ENCODE measurements around the gene CDKL5. TPM values are rescaled to one million over a fixed set of nuclear protein-coding genes. Genes with fewer than 3 reads are reported as not detected.

Gene CDKL5
- total and polyA plus RNA-seq, 2 donors from 2014 or later = 2.0 to 18.0 TPM

- Histone ChIP-seq H3K4me1 (ENCODE audit: control insufficient read depth in 2 of 3, insufficient read depth in 2 of 3, low read depth in 1 of 3, low read length in 3 of 3) (no peaks in the 10 kb centered on the region), H3K9me3 (ENCODE audit: control insufficient read depth in 2 of 3, insufficient read depth in 1 of 3, low read length in 3 of 3) (no peaks in the 10 kb centered on the region), H3K27ac (ENCODE audit: low read depth in 2 of 2, low read length in 2 of 2) (no peak overlapping the region), H3K27me3 (ENCODE audit: control insufficient read depth, insufficient read depth, low read length) (no peaks in the 10 kb centered on the region), H3K36me3 (ENCODE audit: control insufficient read depth in 2 of 3, insufficient read depth in 3 of 3, low read length in 3 of 3) (no peaks in the 10 kb centered on the region), H3K4me3 (ENCODE audit: low read length in 3 of 3) (no peak overlapping the region), H3K9ac (ENCODE audit: low read length in 3 of 3) (no peak overlapping the region)
- DNase-seq (peak in 4 of 5 donors; percentile 41 to 67 (median 48)), FAIRE-seq (peak; percentile 99)
- intact Hi-C loops (cut with DNase I) = loop anchor here (10.0 kb wide), 1 partner anchor 934 kb away; no protein-coding TSS in a partner anchor
- peak; percentile 58 for TF ChIP-seq CTCF (IDR thresholded peaks at IDR 0.05; ENCODE audit: borderline replicate concordance, extremely low read depth, insufficient read depth)
Measured at GRCh38 chrX:18390941-18391538, 34.4 kb upstream of the CDKL5 start.

GRCh38 chrX:18394477-18394876 lies 30.9 kb upstream of the CDKL5 start:
- no peak overlapping the region for H3K9ac ChIP-seq (ENCODE audit: low read length in 3 of 3)
- H3K27me3 ChIP-seq (ENCODE audit: control insufficient read depth, insufficient read depth, low read length) = no peaks in the 10 kb centered on the region
- no peaks in the 10 kb centered on the region for H3K9me3 ChIP-seq (ENCODE audit: control insufficient read depth in 2 of 3, insufficient read depth in 1 of 3, low read length in 3 of 3)
- no peak overlapping the region for H3K4me3 ChIP-seq (ENCODE audit: low read length in 3 of 3)
- FAIRE-seq = no peak
- H3K27ac ChIP-seq (ENCODE audit: low read depth in 2 of 2, low read length in 2 of 2) = no peak overlapping the region
- H3K36me3 ChIP-seq (ENCODE audit: control insufficient read depth in 2 of 3, insufficient read depth in 3 of 3, low read length in 3 of 3) = no peaks in the 10 kb centered on the region
- intact Hi-C loops (cut with DNase I) = loop anchor here (10.0 kb wide), 1 partner anchor 930 kb away; no protein-coding TSS in a partner anchor
- H3K4me1 ChIP-seq (ENCODE audit: control insufficient read depth in 2 of 3, insufficient read depth in 2 of 3, low read depth in 1 of 3, low read length in 3 of 3) = no peaks in the 10 kb centered on the region
- no peak for DNase-seq
- no peak for TF ChIP-seq CTCF (IDR thresholded peaks at IDR 0.05; ENCODE audit: borderline replicate concordance, extremely low read depth, insufficient read depth)

- no peak overlapping the region for H3K9ac ChIP-seq (ENCODE audit: low read length in 3 of 3)
- intact Hi-C loops (cut with DNase I) = no loop called here
- TF ChIP-seq CTCF (IDR thresholded peaks at IDR 0.05; ENCODE audit: borderline replicate concordance, extremely low read depth, insufficient read depth) = no peak
- no peaks in the 10 kb centered on the region for H3K36me3 ChIP-seq (ENCODE audit: control insufficient read depth in 2 of 3, insufficient read depth in 3 of 3, low read length in 3 of 3)
- no peaks in the 10 kb centered on the region for H3K9me3 ChIP-seq (ENCODE audit: control insufficient read depth in 2 of 3, insufficient read depth in 1 of 3, low read length in 3 of 3)
- FAIRE-seq (no peak), DNase-seq (no peak)
- no peaks in the 10 kb centered on the region for H3K27me3 ChIP-seq (ENCODE audit: control insufficient read depth, insufficient read depth, low read length)
- H3K4me1 ChIP-seq (ENCODE audit: control insufficient read depth in 2 of 3, insufficient read depth in 2 of 3, low read depth in 1 of 3, low read length in 3 of 3) = no peaks in the 10 kb centered on the region
- H3K27ac ChIP-seq (ENCODE audit: low read depth in 2 of 2, low read length in 2 of 2) = no peak overlapping the region
- no peak overlapping the region for H3K4me3 ChIP-seq (ENCODE audit: low read length in 3 of 3)
Measured at GRCh38 chrX:18401848-18402213, 23.6 kb upstream of the CDKL5 start.

Measured in kidney (tissue), 14 donors.